Hematopoietic multipotent progenitor cell treated with erythropoietin and hydrocortisone succinate and interleukin-3 and kit ligand, for 6 days (in vitro differentiated cells): ENCODE data around the gene ZSCAN29.

Experiments
- DNase-seq: peaks from one replicate; pipeline ENCODE4 v3.0.0-alpha.2; 2015

Gene ZSCAN29

GRCh38 chr15:43346305-43346704 lies 24.5 kb downstream of the ZSCAN29 start:
- DNase-seq, result peak; percentile 37

GRCh38 chr15:43330780-43331087 lies 40.1 kb downstream of the ZSCAN29 start:
- no peak for DNase-seq

- peak; percentile 96 for DNase-seq
Observed at GRCh38 chr15:43329960-43330779, 40.7 kb downstream of the ZSCAN29 start, which contains the start of gene LCMT2. Gene LCMT2 (minus strand): TSS chr15:43330573. CDS start chr15:43330489, 84 bp downstream.

GRCh38 chr15:43329217-43329959 lies 41.5 kb downstream of the ZSCAN29 start:
- peak; percentile 59 for DNase-seq

- no peak for DNase-seq
Observed at GRCh38 chr15:43325039-43325684, 45.7 kb downstream of the ZSCAN29 start.

- no peak for DNase-seq
Observed at GRCh38 chr15:43318990-43319771, 51.7 kb downstream of the ZSCAN29 start.

- no peak for DNase-seq
Observed at GRCh38 chr15:43317566-43318184, 53.2 kb downstream of the ZSCAN29 start.

GRCh38 chr15:43316971-43317346 lies 53.9 kb downstream of the ZSCAN29 start:
- DNase-seq, result no peak

- DNase-seq, result no peak
Observed at GRCh38 chr15:43316016-43316970, 54.5 kb downstream of the ZSCAN29 start.

GRCh38 chr15:43314171-43314570 lies 56.7 kb downstream of the ZSCAN29 start:
- no peak for DNase-seq

GRCh38 chr15:43312378-43312777 lies 58.5 kb downstream of the ZSCAN29 start:
- no peak for DNase-seq
